ENCODE results near the gene COL5A1.
"Not testable (repeated sequence)": the region's sequence is repeated elsewhere in the genome, so short reads cannot be mapped to it uniquely, and the experiment has no call there.

The COL5A1 gene

DNA sequence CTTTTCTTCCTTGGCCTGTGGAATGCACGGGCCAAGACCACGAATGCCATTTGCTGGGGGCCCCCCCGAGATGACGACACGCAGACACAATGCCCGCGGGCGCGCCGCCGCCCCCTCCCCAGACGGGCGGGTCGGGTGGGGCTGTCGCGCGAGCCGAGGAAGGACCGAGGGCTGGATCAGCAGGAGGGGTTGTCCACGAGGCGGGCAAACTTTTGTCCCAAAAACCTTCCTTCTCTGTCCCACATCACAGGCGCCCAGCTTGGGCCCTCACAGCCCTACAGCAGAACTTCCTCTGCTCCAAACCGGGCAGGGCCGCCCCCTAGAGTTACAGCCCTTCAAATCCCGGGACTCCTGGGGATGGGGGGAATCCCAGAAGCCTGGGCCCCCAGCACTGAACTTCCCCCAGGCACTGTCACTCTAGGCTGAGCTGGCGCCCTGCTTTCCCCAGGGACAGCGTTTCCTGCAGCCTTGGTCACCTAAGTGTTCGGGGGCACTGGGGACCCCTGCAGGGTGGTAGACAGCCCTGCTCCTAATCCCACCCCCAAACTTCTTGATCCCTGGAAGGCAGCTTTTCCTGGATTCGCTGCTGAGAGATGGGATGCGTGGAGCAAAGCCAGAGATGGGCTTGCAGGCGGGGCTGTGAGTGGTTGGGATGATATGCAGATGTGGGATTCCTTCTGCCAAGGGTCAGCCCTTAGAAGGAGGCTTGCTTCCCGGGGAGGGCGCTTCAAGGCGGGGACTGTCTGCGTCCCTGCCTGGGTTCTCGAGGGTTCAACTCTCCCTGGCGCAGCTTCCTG, 980 bp downstream of the COL5A1 start:
- TF ChIP-seq ZFP3 (CRISPR knock-in tag; IDR thresholded peaks at IDR 0.05) (no peak), SNAI2 (CRISPR knock-in tag; IDR thresholded peaks at IDR 0.05) (no peak), ZNF8 (CRISPR knock-in tag; IDR thresholded peaks at IDR 0.05) (no peak), ISL1 (CRISPR knock-in tag; IDR thresholded peaks at IDR 0.05) (no peak), RARB (CRISPR knock-in tag; IDR thresholded peaks at IDR 0.05) (no peak), TOX (CRISPR knock-in tag; IDR thresholded peaks at IDR 0.05; ENCODE audit: borderline replicate concordance) (no peak), ZNF70 (CRISPR knock-in tag; IDR thresholded peaks at IDR 0.05) (no peak), ESRRG (CRISPR knock-in tag; IDR thresholded peaks at IDR 0.05) (no peak)
- TF ChIP-seq, protein P1, sequence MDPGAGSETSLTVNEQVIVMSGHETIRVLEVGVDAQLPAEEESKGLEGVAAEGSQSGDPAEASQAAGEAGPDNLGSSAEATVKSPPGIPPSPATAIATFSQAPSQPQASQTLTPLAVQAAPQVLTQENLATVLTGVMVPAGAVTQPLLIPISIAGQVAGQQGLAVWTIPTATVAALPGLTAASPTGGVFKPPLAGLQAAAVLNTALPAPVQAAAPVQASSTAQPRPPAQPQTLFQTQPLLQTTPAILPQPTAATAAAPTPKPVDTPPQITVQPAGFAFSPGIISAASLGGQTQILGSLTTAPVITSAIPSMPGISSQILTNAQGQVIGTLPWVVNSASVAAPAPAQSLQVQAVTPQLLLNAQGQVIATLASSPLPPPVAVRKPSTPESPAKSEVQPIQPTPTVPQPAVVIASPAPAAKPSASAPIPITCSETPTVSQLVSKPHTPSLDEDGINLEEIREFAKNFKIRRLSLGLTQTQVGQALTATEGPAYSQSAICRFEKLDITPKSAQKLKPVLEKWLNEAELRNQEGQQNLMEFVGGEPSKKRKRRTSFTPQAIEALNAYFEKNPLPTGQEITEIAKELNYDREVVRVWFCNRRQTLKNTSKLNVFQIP (CRISPR knock-in tag; IDR thresholded peaks at IDR 0.05; ENCODE audit: borderline replicate concordance, low read depth): no peak
- TF ChIP-seq, protein P2, sequence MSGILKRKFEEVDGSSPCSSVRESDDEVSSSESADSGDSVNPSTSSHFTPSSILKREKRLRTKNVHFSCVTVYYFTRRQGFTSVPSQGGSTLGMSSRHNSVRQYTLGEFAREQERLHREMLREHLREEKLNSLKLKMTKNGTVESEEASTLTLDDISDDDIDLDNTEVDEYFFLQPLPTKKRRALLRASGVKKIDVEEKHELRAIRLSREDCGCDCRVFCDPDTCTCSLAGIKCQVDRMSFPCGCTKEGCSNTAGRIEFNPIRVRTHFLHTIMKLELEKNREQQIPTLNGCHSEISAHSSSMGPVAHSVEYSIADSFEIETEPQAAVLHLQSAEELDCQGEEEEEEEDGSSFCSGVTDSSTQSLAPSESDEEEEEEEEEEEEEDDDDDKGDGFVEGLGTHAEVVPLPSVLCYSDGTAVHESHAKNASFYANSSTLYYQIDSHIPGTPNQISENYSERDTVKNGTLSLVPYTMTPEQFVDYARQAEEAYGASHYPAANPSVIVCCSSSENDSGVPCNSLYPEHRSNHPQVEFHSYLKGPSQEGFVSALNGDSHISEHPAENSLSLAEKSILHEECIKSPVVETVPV (CRISPR knock-in tag; IDR thresholded peaks at IDR 0.05): no peak
- TF ChIP-seq, protein P3, sequence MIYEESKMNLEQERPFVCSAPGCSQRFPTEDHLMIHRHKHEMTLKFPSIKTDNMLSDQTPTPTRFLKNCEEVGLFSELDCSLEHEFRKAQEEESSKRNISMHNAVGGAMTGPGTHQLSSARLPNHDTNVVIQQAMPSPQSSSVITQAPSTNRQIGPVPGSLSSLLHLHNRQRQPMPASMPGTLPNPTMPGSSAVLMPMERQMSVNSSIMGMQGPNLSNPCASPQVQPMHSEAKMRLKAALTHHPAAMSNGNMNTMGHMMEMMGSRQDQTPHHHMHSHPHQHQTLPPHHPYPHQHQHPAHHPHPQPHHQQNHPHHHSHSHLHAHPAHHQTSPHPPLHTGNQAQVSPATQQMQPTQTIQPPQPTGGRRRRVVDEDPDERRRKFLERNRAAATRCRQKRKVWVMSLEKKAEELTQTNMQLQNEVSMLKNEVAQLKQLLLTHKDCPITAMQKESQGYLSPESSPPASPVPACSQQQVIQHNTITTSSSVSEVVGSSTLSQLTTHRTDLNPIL (CRISPR knock-in tag; IDR thresholded peaks at IDR 0.05; ENCODE audit: low read depth): no peak
- ATAC-seq: peak; percentile 39

DNA sequence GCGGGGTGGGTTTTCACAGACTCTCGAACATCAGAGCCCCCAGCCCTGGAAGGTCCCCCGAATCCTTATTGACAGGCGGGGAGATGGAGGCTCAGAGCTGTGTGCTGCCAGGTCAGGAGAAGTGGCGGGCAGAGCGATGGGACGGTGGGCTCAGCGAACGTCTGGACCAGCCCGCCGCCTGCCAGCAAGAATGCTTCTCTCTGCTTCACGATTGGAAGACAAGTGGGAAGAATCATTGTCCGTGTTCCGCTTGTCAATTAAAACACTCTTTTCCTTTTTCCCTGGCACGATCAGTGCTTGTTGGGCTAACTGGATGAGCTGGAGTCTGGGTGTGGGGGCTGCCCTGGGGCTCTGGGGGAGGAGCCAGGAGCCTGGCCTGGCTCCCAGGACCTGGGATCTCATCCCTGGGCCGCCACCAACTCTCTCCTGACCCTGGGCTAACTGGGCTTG, 1.6 kb downstream of the COL5A1 start:
- no peak for TF ChIP-seq GLIS3 (CRISPR knock-in tag; IDR thresholded peaks at IDR 0.05)
- ATAC-seq: peak; percentile 2; the same call in 2 of the 3 replicates

DNA sequence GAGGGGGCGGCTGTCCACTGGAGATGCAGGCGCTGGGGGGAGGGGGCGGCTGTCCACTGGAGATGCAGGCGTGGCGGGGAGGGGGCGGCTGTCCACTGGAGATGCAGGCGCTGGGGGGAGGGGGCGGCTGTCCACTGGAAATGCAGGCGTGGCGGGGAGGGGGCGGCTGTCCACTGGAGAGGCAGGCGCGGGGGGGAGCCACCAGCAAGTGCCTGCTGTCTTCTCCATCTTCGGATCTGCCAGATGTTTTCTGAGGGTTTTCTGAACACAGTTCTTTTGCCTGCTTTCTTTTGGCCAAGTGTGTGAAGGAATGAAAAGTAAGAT, 2.8 kb downstream of the COL5A1 start:
- not testable (repeated sequence) for ATAC-seq

DNA sequence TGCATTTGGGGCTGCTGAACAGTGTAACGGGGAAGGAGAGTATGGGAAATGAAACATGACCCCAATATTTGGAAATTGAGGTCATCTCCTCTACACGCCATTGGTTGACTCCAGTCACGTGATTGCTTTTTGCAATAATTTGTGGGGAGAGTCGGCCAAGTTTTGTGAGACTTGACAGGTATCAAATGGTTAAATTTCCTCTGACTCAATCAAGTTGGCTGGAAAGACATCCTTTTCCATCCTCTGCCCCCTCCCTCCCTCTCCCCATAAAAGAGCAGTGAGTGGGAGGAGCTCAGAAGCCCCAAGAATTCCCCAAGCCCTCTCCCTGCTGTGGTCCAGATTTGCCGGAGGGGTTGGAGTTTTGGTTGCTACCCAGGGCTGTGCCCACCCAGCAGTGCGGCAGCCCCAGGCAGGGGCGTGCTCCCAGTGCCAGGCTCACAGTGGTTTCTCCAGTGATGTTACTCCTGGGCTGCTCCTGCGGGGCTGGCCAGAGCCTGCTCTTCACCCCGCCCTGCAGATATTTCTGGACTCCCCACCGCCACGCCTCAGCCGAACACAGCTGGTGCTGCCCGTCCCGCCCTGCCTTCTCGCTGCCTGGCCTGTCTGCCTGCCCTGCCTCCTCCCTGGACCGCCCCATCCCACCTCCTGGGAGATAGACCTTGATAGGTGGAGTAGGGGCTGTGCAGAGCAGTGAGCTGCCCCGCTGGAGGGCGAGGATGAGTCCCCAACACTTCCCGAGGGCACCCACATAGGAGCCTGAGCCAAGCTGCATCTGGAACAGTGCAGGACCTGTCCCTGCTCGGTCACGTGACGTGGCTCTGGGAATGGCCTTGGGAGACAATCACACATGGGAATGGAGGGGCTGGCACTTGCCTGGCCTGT, 3.4 kb downstream of the COL5A1 start:
- TF ChIP-seq ISL1 (CRISPR knock-in tag; IDR thresholded peaks at IDR 0.05) (0 out of 2 replicates have a peak, but pooled peaks have one; percentile 23), SNAI2 (CRISPR knock-in tag; IDR thresholded peaks at IDR 0.05) (no peak)
- TF ChIP-seq, protein P3 (CRISPR knock-in tag; IDR thresholded peaks at IDR 0.05; ENCODE audit: low read depth): peak; percentile 41; the same call in 1 of the 2 replicates
- TF ChIP-seq, protein P4, sequence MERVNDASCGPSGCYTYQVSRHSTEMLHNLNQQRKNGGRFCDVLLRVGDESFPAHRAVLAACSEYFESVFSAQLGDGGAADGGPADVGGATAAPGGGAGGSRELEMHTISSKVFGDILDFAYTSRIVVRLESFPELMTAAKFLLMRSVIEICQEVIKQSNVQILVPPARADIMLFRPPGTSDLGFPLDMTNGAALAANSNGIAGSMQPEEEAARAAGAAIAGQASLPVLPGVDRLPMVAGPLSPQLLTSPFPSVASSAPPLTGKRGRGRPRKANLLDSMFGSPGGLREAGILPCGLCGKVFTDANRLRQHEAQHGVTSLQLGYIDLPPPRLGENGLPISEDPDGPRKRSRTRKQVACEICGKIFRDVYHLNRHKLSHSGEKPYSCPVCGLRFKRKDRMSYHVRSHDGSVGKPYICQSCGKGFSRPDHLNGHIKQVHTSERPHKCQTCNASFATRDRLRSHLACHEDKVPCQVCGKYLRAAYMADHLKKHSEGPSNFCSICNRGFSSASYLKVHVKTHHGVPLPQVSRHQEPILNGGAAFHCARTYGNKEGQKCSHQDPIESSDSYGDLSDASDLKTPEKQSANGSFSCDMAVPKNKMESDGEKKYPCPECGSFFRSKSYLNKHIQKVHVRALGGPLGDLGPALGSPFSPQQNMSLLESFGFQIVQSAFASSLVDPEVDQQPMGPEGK (CRISPR knock-in tag; IDR thresholded peaks at IDR 0.05; ENCODE audit: borderline replicate concordance): 0 out of 2 replicates have a peak, but pooled peaks have one; percentile 22
- ATAC-seq: peak; percentile 57

DNA sequence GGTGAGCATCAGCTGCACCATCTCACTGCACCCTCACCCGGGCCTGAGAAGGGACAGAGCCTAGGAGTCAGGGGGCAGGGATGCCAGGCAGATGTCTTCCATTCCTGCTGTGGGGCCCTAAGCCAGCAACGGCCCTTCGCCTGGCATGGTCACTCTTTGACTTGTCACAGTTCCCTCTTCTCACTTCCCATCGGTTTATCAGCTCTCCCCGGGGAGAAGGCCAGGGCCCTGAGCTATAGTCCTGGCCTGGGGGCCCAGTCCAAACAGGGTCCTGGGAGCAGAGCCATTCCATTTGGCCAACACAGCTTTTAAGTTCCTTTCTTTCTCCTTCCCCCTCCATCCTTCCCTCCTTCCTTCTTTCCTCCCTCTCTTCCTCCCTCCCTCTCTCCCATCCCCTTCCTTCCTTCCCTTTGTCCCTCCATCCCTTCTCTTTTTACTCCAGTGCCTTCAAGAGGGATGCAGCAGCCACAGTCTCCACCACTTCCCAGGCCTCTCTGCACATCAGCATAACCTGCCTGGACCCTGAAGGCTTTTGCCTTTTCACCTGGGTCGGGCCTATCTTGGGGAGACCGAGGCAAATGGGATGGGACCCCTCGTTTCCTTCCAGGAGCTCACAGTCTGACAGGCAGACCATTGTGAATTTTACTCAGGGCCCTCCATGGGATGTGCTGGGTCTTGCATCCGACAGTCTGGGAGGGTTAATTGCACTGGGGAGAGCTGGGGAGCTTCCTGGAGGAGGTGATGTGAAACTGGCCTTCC, 4.2 kb downstream of the COL5A1 start:
- ATAC-seq: no peak
- no peak for TF ChIP-seq ZC3H10 (CRISPR knock-in tag; IDR thresholded peaks at IDR 0.05)
- TF ChIP-seq TOX (CRISPR knock-in tag; IDR thresholded peaks at IDR 0.05; ENCODE audit: borderline replicate concordance): no peak
- TF ChIP-seq, protein P3 (CRISPR knock-in tag; IDR thresholded peaks at IDR 0.05; ENCODE audit: low read depth): no peak
- TF ChIP-seq ESRRG (CRISPR knock-in tag; IDR thresholded peaks at IDR 0.05): no peak
- no peak for TF ChIP-seq BACH2 (CRISPR knock-in tag; IDR thresholded peaks at IDR 0.05; ENCODE audit: borderline replicate concordance)
- no peak for TF ChIP-seq CSDC2 (CRISPR knock-in tag; IDR thresholded peaks at IDR 0.05)
- TF ChIP-seq GLIS3 (CRISPR knock-in tag; IDR thresholded peaks at IDR 0.05): no peak
- TF ChIP-seq ZFP3 (CRISPR knock-in tag; IDR thresholded peaks at IDR 0.05): no peak
- no peak for TF ChIP-seq ZNF70 (CRISPR knock-in tag; IDR thresholded peaks at IDR 0.05)

Measured in SK-N-SH treated with all-trans-retinoic acid at 6 μM for 48 hours (cell line).